ENCODE results near the gene SUN3.
"Not testable (repeated sequence)": the region's sequence is repeated elsewhere in the genome, so short reads cannot be mapped to it uniquely, and the experiment has no call there.

SUN3 gene

GRCh38 chr7:48025624-48026023 is 3.3 kb downstream of the SUN3 start:
- peak; percentile 11 for DNase-seq (ENCODE audit: low read depth)

GRCh38 chr7:48017674-48018073 is 11.2 kb downstream of the SUN3 start:
- DNase-seq (ENCODE audit: low read depth): no peak

GRCh38 chr7:48016641-48017040 is 12.3 kb downstream of the SUN3 start:
- no peak for DNase-seq (ENCODE audit: low read depth)

GRCh38 chr7:48011951-48012350 is 17.0 kb downstream of the SUN3 start:
- no peak for DNase-seq (ENCODE audit: low read depth)

- no peak for DNase-seq (ENCODE audit: low read depth)
Observed at GRCh38 chr7:48011323-48011722, 17.6 kb downstream of the SUN3 start.

GRCh38 chr7:48009954-48010353 is 19.0 kb downstream of the SUN3 start:
- DNase-seq (ENCODE audit: low read depth): no peak

- no peak for DNase-seq (ENCODE audit: low read depth)
Observed at GRCh38 chr7:48009257-48009656, 19.6 kb downstream of the SUN3 start.

- no peak for DNase-seq (ENCODE audit: low read depth)
Observed at GRCh38 chr7:48006866-48007265, 22.0 kb downstream of the SUN3 start.

- DNase-seq (ENCODE audit: low read depth): no peak
Observed at GRCh38 chr7:48004638-48005037, 24.3 kb downstream of the SUN3 start.

- no peak for DNase-seq (ENCODE audit: low read depth)
Observed at GRCh38 chr7:48004032-48004431, 24.9 kb downstream of the SUN3 start.

GRCh38 chr7:48000164-48000563 is 28.7 kb downstream of the SUN3 start:
- DNase-seq (ENCODE audit: low read depth): peak; percentile 31

- DNase-seq (ENCODE audit: low read depth): no peak
Observed at GRCh38 chr7:47999413-47999812, 29.5 kb downstream of the SUN3 start.

GRCh38 chr7:47992446-47992845 is 36.5 kb downstream of the SUN3 start:
- DNase-seq (ENCODE audit: low read depth): no peak

- DNase-seq (ENCODE audit: low read depth): peak; percentile 78
Observed at GRCh38 chr7:47991741-47992311, 37.1 kb downstream of the SUN3 start.

GRCh38 chr7:47991270-47991669 is 37.6 kb downstream of the SUN3 start:
- no peak for DNase-seq (ENCODE audit: low read depth)

GRCh38 chr7:47990592-47990991 is 38.3 kb downstream of the SUN3 start:
- DNase-seq (ENCODE audit: low read depth): no peak

- DNase-seq (ENCODE audit: low read depth): peak; percentile 16
Observed at GRCh38 chr7:47989607-47990400, 39.1 kb downstream of the SUN3 start.

GRCh38 chr7:47988496-47989386 is 40.2 kb downstream of the SUN3 start:
- no peak for DNase-seq (ENCODE audit: low read depth)

GRCh38 chr7:47982610-47983009 is 46.3 kb downstream of the SUN3 start:
- no peak for DNase-seq (ENCODE audit: low read depth)

GRCh38 chr7:47980648-47981047 is 48.3 kb downstream of the SUN3 start:
- DNase-seq (ENCODE audit: low read depth): not testable (repeated sequence)

GRCh38 chr7:47979832-47980181 is 49.1 kb downstream of the SUN3 start:
- DNase-seq (ENCODE audit: low read depth): no peak

- peak; percentile 84 for DNase-seq (ENCODE audit: low read depth)
Observed at GRCh38 chr7:47979145-47979831, 49.6 kb downstream of the SUN3 start, which contains the start of gene HUS1. Gene HUS1, minus strand, starts transcription at chr7:47979615. Its CDS starts 96 bp downstream, at chr7:47979519.

All from iris pigment epithelial cell (primary cell).